Measurements from ENCODE around the gene FAM193B.

The FAM193B gene

GRCh38 chr5:177531209-177531940 is 23.0 kb downstream of the FAM193B start:
- H3K4me3 ChIP-seq (ENCODE audit: low read depth, low read length) = no peak overlapping the region
- DNase-seq (ENCODE audit: low read depth) = peak; percentile 25
- no peak for TF ChIP-seq CTCF (IDR thresholded peaks at IDR 0.05; ENCODE audit: control insufficient read depth, extremely low read depth, insufficient read depth)

- no peak for TF ChIP-seq CTCF (IDR thresholded peaks at IDR 0.05; ENCODE audit: control insufficient read depth, extremely low read depth, insufficient read depth)
- DNase-seq (ENCODE audit: low read depth) = no peak
- no peak overlapping the region for H3K4me3 ChIP-seq (ENCODE audit: low read depth, low read length)
These were observed 23.7 kb downstream of the FAM193B start for GRCh38 chr5:177530638-177531037.

GRCh38 chr5:177529247-177530203 is 24.8 kb downstream of the FAM193B start:
- TF ChIP-seq CTCF (IDR thresholded peaks at IDR 0.05; ENCODE audit: control insufficient read depth, extremely low read depth, insufficient read depth) = no peak
- DNase-seq (ENCODE audit: low read depth) = no peak

GRCh38 chr5:177528631-177529030 is 25.7 kb downstream of the FAM193B start:
- H3K4me3 ChIP-seq (ENCODE audit: low read depth, low read length) = no peak overlapping the region
- no peak for DNase-seq (ENCODE audit: low read depth)
- TF ChIP-seq CTCF (IDR thresholded peaks at IDR 0.05; ENCODE audit: control insufficient read depth, extremely low read depth, insufficient read depth) = no peak

More at GRCh38 chr5:177529247-177530203, 24.8 kb downstream of the FAM193B start:
- no peak overlapping the region for H3K4me3 ChIP-seq (ENCODE audit: low read depth, low read length)

- H3K4me3 ChIP-seq (ENCODE audit: low read depth, low read length) = no peak overlapping the region
- TF ChIP-seq CTCF (IDR thresholded peaks at IDR 0.05; ENCODE audit: control insufficient read depth, extremely low read depth, insufficient read depth) = no peak
- DNase-seq (ENCODE audit: low read depth) = no peak
These were observed 26.8 kb downstream of the FAM193B start for GRCh38 chr5:177527595-177527994.

- TF ChIP-seq CTCF (IDR thresholded peaks at IDR 0.05; ENCODE audit: control insufficient read depth, extremely low read depth, insufficient read depth) = no peak
- no peak for DNase-seq (ENCODE audit: low read depth)
These were observed 27.6 kb downstream of the FAM193B start for GRCh38 chr5:177526791-177527190.

More at GRCh38 chr5:177526791-177527190, 27.6 kb downstream of the FAM193B start:
- H3K4me3 ChIP-seq (ENCODE audit: low read depth, low read length) = no peak overlapping the region
